ENCODE data around the gene CDH13.

CDH13 gene

GRCh38 chr16:83651871-83652270, 1025.1 kb downstream of the CDH13 start:
- no peak for DNase-seq

DNA sequence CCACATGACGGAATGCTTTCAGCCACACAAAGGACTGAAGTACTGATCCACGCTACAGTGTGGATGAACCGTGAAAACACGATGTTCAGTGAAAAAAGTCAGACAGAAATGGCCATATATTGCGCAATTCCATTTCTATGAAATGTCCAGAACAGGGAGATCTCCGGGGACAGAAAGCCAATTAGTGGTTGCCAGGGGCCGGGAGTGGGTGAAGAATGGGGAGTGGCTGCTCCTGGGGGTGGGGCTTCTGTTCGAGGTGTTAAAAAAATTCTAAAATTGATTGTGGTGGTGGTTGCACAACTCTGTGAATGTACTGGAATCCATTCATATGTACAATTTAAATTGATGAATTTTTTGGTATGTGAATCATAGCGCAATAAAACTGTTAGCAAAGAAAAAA, 1026.2 kb downstream of the CDH13 start:
- DNase-seq = no peak

DNA sequence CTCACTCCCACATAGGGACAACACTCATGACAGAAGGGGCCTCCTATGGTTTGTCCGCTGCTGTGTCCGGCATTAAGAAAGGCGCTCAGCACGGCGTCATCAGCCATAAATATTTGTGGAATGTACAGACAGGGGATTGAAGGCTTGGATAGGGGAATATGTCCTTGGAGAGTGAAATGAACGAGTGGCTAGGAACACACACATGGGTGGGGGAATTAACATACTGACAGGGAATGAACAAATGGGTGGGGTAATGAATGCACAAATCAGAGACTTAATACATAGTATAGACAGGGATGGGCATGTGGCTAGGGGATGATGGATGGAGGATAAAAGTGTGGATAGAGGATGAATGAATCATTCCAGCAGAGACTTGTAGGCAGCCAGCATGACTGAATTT, 1027.0 kb downstream of the CDH13 start:
- no peak for DNase-seq

DNA sequence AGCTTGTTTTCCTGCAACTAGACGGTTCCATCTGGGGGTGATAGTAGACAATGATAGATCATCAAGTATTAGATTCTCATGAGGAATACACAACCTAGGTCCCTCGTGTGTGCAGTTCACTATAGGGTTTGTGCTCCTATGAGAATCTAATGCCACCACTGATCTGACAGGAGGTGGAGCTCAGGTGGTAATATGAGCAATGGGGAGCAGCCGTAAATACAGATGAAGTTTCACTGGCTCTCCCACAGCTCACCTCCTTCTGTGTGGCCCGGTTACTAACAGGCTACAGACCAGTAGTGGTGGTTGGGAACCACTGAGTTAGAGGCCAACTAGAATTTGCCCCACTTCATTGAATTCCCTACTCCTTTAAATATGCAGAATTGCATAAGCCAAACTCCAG, 1033.5 kb downstream of the CDH13 start:
- no peak for DNase-seq

DNA sequence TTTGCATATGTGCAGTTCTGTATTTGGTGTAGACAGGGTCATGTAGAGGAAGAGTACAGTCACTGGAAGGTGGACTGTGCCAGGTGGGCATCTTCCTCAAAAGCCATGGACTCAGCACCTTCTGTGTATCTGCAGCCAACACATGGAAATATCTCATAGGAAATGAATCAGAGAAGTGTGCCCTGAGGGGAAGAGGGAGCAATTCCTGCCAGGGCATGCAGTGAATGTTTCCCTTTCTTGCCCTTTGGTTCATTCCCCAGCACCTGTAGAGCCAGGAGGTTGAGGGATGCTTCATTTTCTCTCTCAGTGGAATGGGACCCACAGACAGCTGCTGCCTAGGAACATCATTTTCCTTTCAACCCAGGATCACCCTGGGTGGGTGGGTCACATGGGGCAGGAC, 1034.9 kb downstream of the CDH13 start:
- no peak for DNase-seq

DNA sequence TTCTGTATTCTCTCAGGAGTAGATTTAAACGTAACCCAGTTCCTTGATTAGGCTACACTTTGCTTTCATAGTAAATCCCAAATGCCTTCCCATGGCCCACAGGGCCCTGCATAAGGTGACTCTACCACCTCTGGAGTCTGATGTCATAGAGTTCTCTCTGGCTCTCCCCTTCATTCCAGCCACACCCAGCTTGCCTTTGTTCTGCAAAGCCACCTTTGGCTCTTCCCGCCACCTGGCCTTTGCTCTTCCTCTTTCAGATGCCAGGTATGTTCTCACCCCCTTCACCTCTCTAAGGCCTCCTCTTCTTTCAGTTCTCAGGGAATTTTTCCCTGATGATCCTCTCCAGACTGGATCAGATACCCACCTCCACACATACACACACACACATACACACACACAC, 1039.7 kb downstream of the CDH13 start:
- no peak for DNase-seq

GRCh38 chr16:83669456-83669855, 1042.7 kb downstream of the CDH13 start:
- no peak for DNase-seq

- DNase-seq = no peak
Measured at GRCh38 chr16:83674931-83675535, 1048.3 kb downstream of the CDH13 start.

GRCh38 chr16:83676086-83676485, 1049.3 kb downstream of the CDH13 start:
- DNase-seq = no peak

GRCh38 chr16:83680980-83681379, 1054.2 kb downstream of the CDH13 start:
- no peak for DNase-seq

- no peak for DNase-seq
Measured at GRCh38 chr16:83681381-83681956, 1054.7 kb downstream of the CDH13 start.

- no peak for DNase-seq
Measured at GRCh38 chr16:83682116-83682867, 1055.5 kb downstream of the CDH13 start.

DNA sequence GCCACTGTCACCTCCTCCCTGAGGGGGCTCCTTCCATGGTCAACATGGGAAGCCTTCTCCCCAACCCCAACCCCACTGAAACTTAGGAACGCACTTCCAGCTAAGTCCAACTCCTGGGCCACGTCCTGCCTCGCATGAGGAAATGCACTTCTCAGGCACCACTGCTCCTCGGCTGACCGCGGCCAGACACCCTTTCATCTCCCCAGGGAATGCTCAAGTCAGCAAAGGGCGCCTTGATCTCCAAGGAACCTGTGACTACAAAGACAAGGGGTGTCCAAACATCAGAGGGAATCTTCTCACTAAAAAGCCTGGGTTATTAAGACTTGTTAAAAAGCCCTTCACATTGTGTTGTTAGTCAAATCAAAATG, 1056.1 kb downstream of the CDH13 start:
- no peak for DNase-seq

- DNase-seq = no peak
Measured at GRCh38 chr16:83685615-83686165, 1058.9 kb downstream of the CDH13 start.

- no peak for DNase-seq
Measured at GRCh38 chr16:83686726-83687125, 1060.0 kb downstream of the CDH13 start.

- no peak for DNase-seq
Measured at GRCh38 chr16:83689385-83689831, 1062.6 kb downstream of the CDH13 start.

- no peak for DNase-seq
Measured at GRCh38 chr16:83692224-83692623, 1065.5 kb downstream of the CDH13 start.

DNA sequence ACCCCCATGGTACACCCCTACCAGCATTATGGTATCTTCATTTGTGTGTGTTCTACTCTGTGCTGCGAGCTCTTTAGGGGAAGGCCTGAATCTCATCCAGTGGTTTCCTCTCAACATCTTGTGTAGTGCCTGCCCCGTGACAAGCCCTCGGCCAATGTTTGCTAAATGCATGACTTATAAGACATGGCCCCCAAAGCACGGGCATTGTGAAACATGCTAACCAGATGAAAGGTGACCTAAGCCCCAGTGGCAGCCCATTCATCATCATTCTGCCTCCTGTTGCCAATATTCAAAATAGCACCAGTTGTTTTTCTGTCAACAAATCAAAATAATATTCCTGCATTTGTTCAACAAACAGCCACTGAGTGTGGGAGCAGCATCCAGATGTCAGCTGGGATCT, 1072.2 kb downstream of the CDH13 start:
- no peak for DNase-seq

DNA sequence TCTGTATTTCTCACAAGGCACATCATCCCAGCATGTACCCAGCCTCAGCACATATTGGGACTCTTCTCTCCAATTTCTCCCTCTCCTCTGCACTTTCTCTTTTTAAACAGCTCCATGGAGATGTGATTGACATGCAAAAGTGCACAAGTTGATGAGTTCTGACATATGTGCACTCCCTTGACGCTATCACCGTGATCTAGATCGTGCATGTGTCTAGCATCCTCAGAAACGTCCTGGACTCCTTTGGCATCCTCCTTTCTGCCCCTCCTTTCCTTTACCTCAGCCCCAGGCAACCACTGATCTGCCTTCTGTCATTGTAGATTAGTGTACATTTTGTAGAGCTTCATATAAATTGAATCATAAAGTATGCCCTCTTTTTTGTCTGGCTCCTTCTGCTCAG, 1073.0 kb downstream of the CDH13 start:
- no peak for DNase-seq

DNA sequence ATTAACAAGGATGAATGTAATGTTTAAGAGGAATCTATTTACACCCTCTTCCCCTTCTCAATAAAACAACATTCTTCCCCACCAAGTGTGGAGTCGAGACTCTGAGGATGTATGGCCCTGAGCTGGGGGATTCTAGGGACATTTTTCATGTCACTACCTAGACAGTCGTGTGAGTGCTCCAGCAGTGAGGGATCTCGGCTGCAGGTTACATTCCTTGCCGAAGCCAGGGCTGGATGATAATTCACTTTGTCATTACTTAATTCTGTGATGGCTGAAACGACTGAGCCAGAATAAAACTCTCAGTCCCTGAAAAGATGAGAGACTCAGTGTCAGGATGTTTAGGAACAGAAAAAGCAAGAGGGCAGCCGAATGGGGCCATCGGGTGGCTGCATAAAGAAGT, 1074.1 kb downstream of the CDH13 start:
- DNase-seq = no peak

DNA sequence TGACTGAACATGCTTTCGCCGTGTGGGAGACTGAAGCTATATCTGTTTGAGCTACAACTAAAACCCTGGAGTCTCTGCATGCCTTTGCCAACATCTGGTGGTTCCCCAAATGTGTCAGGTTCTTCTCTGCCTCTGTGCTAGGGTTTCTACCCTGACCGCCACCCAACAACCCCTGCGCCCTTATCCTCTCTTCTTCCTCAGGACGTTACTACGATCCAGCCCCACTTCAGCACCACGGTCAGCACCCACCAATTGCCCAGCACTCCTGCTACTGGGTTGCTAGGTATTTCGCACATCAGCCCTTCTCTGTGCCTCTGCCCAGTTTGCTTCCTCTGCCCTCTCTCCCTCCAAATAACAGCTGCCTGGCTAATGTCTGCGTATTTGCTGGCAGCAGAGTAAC, 1074.7 kb downstream of the CDH13 start:
- no peak for DNase-seq

- no peak for DNase-seq
Measured at GRCh38 chr16:83704656-83705055, 1077.9 kb downstream of the CDH13 start.

GRCh38 chr16:83705856-83706255, 1079.1 kb downstream of the CDH13 start:
- DNase-seq = no peak

DNA sequence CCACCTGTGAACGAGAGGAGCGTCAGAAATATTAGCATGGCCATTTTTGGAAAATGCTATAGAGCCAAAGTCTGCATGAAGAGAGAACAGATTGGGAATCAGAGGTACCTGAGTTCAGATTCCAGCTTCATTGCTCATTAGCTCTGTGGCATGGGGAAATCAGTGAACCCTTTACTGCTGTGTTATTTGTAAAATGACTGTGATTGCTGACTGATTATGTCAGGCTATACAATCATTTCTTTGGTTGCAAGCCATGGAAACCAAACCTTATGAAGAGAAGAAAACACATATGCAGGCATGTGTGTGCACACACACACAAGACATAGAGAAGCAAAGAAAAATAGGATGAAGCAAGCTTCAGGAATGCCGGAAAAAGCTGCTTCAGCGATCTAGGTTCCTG, 1079.6 kb downstream of the CDH13 start:
- no peak for DNase-seq

Measured in activated gamma-delta T cell (primary cell).